Measurements from ENCODE around the gene ARHGAP15.
A peak's percentile ranks its signal among the peaks of the same experiment; 100 is the strongest.

The ARHGAP15 gene

GRCh38 chr2:143229952-143230351, 100.7 kb downstream of the ARHGAP15 start:
- no peak for DNase-seq

GRCh38 chr2:143230506-143231253, 101.5 kb downstream of the ARHGAP15 start:
- no peak for DNase-seq

- DNase-seq = no peak
Observed at GRCh38 chr2:143231254-143231645, 102.0 kb downstream of the ARHGAP15 start.

GRCh38 chr2:143237146-143237777, 108.0 kb downstream of the ARHGAP15 start:
- DNase-seq = peak in 1 of 2 donors; percentile 31

- DNase-seq = no peak
Observed at GRCh38 chr2:143241403-143242088, 112.3 kb downstream of the ARHGAP15 start.

- no peak for DNase-seq
Observed at GRCh38 chr2:143246246-143246645, 117.0 kb downstream of the ARHGAP15 start.

GRCh38 chr2:143246815-143247744, 117.9 kb downstream of the ARHGAP15 start:
- DNase-seq = no peak

- no peak for DNase-seq
Observed at GRCh38 chr2:143248631-143249030, 119.4 kb downstream of the ARHGAP15 start.

GRCh38 chr2:143251681-143252080, 122.5 kb downstream of the ARHGAP15 start:
- no peak for DNase-seq

GRCh38 chr2:143252138-143252907, 123.1 kb downstream of the ARHGAP15 start:
- no peak for DNase-seq

GRCh38 chr2:143254110-143254509, 124.9 kb downstream of the ARHGAP15 start:
- no peak for DNase-seq

GRCh38 chr2:143255086-143255485, 125.9 kb downstream of the ARHGAP15 start:
- no peak for DNase-seq

- no peak for DNase-seq
Observed at GRCh38 chr2:143255899-143256298, 126.7 kb downstream of the ARHGAP15 start.

GRCh38 chr2:143258126-143258892, 129.1 kb downstream of the ARHGAP15 start:
- DNase-seq = no peak

GRCh38 chr2:143259368-143259958, 130.2 kb downstream of the ARHGAP15 start:
- peak; percentile 44 to 88 for DNase-seq

GRCh38 chr2:143261986-143262385, 132.8 kb downstream of the ARHGAP15 start:
- DNase-seq = peak; percentile 89 to 95

- no peak for DNase-seq
Observed at GRCh38 chr2:143262389-143262788, 133.2 kb downstream of the ARHGAP15 start.

- DNase-seq = peak; percentile 48 to 68
Observed at GRCh38 chr2:143263066-143263625, 133.9 kb downstream of the ARHGAP15 start.

- no peak for DNase-seq
Observed at GRCh38 chr2:143264851-143265250, 135.6 kb downstream of the ARHGAP15 start.

- no peak for DNase-seq
Observed at GRCh38 chr2:143279672-143280071, 150.5 kb downstream of the ARHGAP15 start.
